UCSD-AML1 (cell line): ENCODE measurements around the gene CABCOCO1.
"Not testable (repeated sequence)": the region's sequence is repeated elsewhere in the genome, so short reads cannot be mapped to it uniquely, and the experiment has no call there.

Experiments
- DNase-seq: peaks from one replicate; lab custom pipeline; 2025; ENCODE audit not compliant: unreplicated experiment; lab: John Stamatoyannopoulos, UW

Gene CABCOCO1

GRCh38 chr10:61705022-61705613, 42.4 kb downstream of the CABCOCO1 start:
- DNase-seq, result no peak

- DNase-seq, result no peak
These were observed 46.1 kb downstream of the CABCOCO1 start for GRCh38 chr10:61708846-61709245.

GRCh38 chr10:61712105-61712504, 49.4 kb downstream of the CABCOCO1 start:
- DNase-seq, result not testable (repeated sequence)

GRCh38 chr10:61719475-61719874, 56.7 kb downstream of the CABCOCO1 start:
- not testable (repeated sequence) for DNase-seq

- no peak for DNase-seq
These were observed 57.2 kb downstream of the CABCOCO1 start for GRCh38 chr10:61719906-61720305.

GRCh38 chr10:61721431-61721830, 58.7 kb downstream of the CABCOCO1 start:
- DNase-seq, result no peak

- not testable (repeated sequence) for DNase-seq
These were observed 62.5 kb downstream of the CABCOCO1 start for GRCh38 chr10:61725221-61725620.

- DNase-seq, result no peak
These were observed 66.9 kb downstream of the CABCOCO1 start for GRCh38 chr10:61729596-61729995.

GRCh38 chr10:61730671-61731070, 67.9 kb downstream of the CABCOCO1 start:
- no peak for DNase-seq

- no peak for DNase-seq
These were observed 68.9 kb downstream of the CABCOCO1 start for GRCh38 chr10:61731638-61732037.

GRCh38 chr10:61732629-61733278, 70.0 kb downstream of the CABCOCO1 start:
- no peak for DNase-seq

- no peak for DNase-seq
These were observed 70.7 kb downstream of the CABCOCO1 start for GRCh38 chr10:61733358-61733940.

- DNase-seq, result no peak
These were observed 73.2 kb downstream of the CABCOCO1 start for GRCh38 chr10:61735882-61736281.

- DNase-seq, result not testable (repeated sequence)
These were observed 74.7 kb downstream of the CABCOCO1 start for GRCh38 chr10:61737455-61737854.

GRCh38 chr10:61742812-61743211, 80.1 kb downstream of the CABCOCO1 start:
- no peak for DNase-seq

- DNase-seq, result no peak
These were observed 81.7 kb downstream of the CABCOCO1 start for GRCh38 chr10:61744469-61744868.

GRCh38 chr10:61746377-61746776, 83.6 kb downstream of the CABCOCO1 start:
- no peak for DNase-seq

- no peak for DNase-seq
These were observed 84.6 kb downstream of the CABCOCO1 start for GRCh38 chr10:61747307-61747706.

- no peak for DNase-seq
These were observed 86.6 kb downstream of the CABCOCO1 start for GRCh38 chr10:61749291-61749690.

- peak; percentile 66 for DNase-seq
These were observed 88.3 kb downstream of the CABCOCO1 start for GRCh38 chr10:61750943-61751471.

- DNase-seq, result no peak
These were observed 88.9 kb downstream of the CABCOCO1 start for GRCh38 chr10:61751599-61751998.
